PC-9 (cell line): ENCODE results near the gene ANKRD13A. TPM values are rescaled to one million over a fixed set of nuclear protein-coding genes. Genes with fewer than 3 reads are reported as not detected.

Source experiments
- BruUV-seq: library from RNA; stranded (reverse); fragments of 400-500 nt; replicated peaks from 2 replicates; lab custom pipeline; 2021; lab: Mats Ljungman, UMichigan
- CTCF ChIA-PET: fragments of 300-600 bp; sonication (Branson Sonifier 250); formaldehyde crosslinking; loops from one replicate; lab custom pipeline; 2022; ENCODE audit warnings: antibody characterized with exemption; lab: Charles Lee
- POLR2A ChIA-PET: fragments of 300-600 bp; sonication (Branson Sonifier 250); formaldehyde crosslinking; loops from one replicate; lab custom pipeline; 2022; ENCODE audit warnings: antibody characterized with exemption; ENCODE audit not compliant: unreplicated experiment; lab: Charles Lee
- DNase-seq, 2 experiments: peaks; one replicate each; pipeline versions ENCODE4 v3.0.0 to v3.0.0-alpha.2; 2015 to 2022; ENCODE audit warnings: mixed read lengths in 1 of 2
- H2AFZ ChIP-seq: fragments of 200-600 bp; sonication (generic); 2 replicates; pipeline ENCODE4 v1.8.1; 2017; ENCODE audit warnings: antibody characterized with exemption
- H3F3A ChIP-seq: fragments of 200-600 bp; sonication (generic); 2 replicates; pipeline ENCODE4 v1.8.1; 2017; ENCODE audit warnings: antibody characterized with exemption, mild to moderate bottlenecking, low read depth; ENCODE audit not compliant: insufficient read depth
- H3K27ac ChIP-seq: fragments of 200-600 bp; sonication (generic); 2 replicates; pipeline ENCODE4 v1.6.1; 2016; ENCODE audit warnings: mixed run types
- H3K27me3 ChIP-seq: fragments of 200-600 bp; sonication (generic); 2 replicates; pipeline ENCODE4 v1.6.1; 2016; ENCODE audit warnings: low read depth, mixed run types; ENCODE audit not compliant: insufficient read depth
- H3K36me3 ChIP-seq: fragments of 200-600 bp; sonication (generic); 2 replicates; pipeline ENCODE4 v1.6.1; 2016; ENCODE audit warnings: low read depth, mixed run types
- H3K4me1 ChIP-seq: fragments of 200-600 bp; sonication (generic); replicated peaks from 2 replicates; pipeline ENCODE4 v1.6.1; 2016; ENCODE audit warnings: mixed run types; ENCODE audit not compliant: insufficient read depth
- H3K4me2 ChIP-seq: fragments of 200-600 bp; sonication (generic); 2 replicates; pipeline ENCODE4 v1.6.1; 2017; ENCODE audit warnings: mixed run types
- H3K4me3 ChIP-seq: fragments of 200-600 bp; sonication (generic); 2 replicates; pipeline ENCODE4 v1.6.1; 2016; ENCODE audit warnings: mixed run types
- H3K79me2 ChIP-seq: fragments of 200-600 bp; sonication (generic); 2 replicates; pipeline ENCODE4 v1.6.1; 2017; ENCODE audit warnings: low read depth, mixed run types
- H3K9me2 ChIP-seq: fragments of 200-600 bp; sonication (generic); 2 replicates; pipeline ENCODE4 v1.8.1; 2017; ENCODE audit warnings: mild to moderate bottlenecking; ENCODE audit not compliant: insufficient read depth
- H3K9me3 ChIP-seq: fragments of 200-600 bp; sonication (generic); 2 replicates; pipeline ENCODE4 v1.8.1; 2016; ENCODE audit warnings: low read depth; ENCODE audit not compliant: insufficient read depth
- H4K20me1 ChIP-seq: fragments of 200-600 bp; sonication (generic); 2 replicates; pipeline ENCODE4 v1.8.1; 2017; ENCODE audit not compliant: insufficient read depth
- CTCF ChIP-seq: fragments of 200-600 bp; sonication (generic); conservative IDR thresholded peaks from 2 replicates; pipeline ENCODE4 v1.6.1; 2017; ENCODE audit warnings: mixed run types, antibody characterized with exemption, mild to moderate bottlenecking, moderate library complexity
- EZH2 ChIP-seq: fragments of 200-600 bp; sonication (generic); IDR thresholded peaks from 2 replicates; pipeline ENCODE4 v1.8.0; 2017; ENCODE audit warnings: antibody characterized with exemption, low read depth
- intact Hi-C: fragments of 100-400 bp; cut with micrococcal nuclease; formaldehyde crosslinking; loops from one replicate; pipeline ENCODE4 v1.10.0; 2022; ENCODE audit not compliant: unreplicated experiment
- total RNA-seq: library from RNA; stranded (reverse); gene quantifications from 2 replicates; pipeline ENCODE4 v1.2.3, GENCODE V29; 2021

Gene ANKRD13A
- total RNA-seq, 1 experiment from 2014 or later, result 66.9 TPM

GRCh38 chr12:109988274-109988673 is 11.0 kb upstream of the ANKRD13A start:
- TF ChIP-seq CTCF, result no peak
- TF ChIP-seq EZH2, result no peak
- ChIA-PET CTCF (no interaction called here), POLR2A (no interaction called here)
- H4K20me1 ChIP-seq, result no peaks in the 10 kb centered on the region
- H3K9me3 ChIP-seq, result no peaks in the 10 kb centered on the region
- H3K79me2 ChIP-seq, result peaks cover 10% of the 10 kb centered on the region
- no peaks in the 10 kb centered on the region for H3K27me3 ChIP-seq
- 0 out of 2 replicates have a peak, but pooled peaks cover 4% of the 10 kb centered on the region for H3F3A ChIP-seq
- no peak overlapping the region for H2AFZ ChIP-seq
- no peak overlapping the region for H3K4me2 ChIP-seq
- no TSS peak for BruUV-seq
- DNase-seq, result no peak
- H3K36me3 ChIP-seq, result peaks cover 4% of the 10 kb centered on the region; the same call in 1 of the 2 replicates
- no peak overlapping the region for H3K27ac ChIP-seq
- intact Hi-C loops, result no loop called here
- H3K9me2 ChIP-seq, result no peaks in the 10 kb centered on the region
- H3K4me1 ChIP-seq, result no peaks in the 10 kb centered on the region
- no peak overlapping the region for H3K4me3 ChIP-seq

- no peaks in the 10 kb centered on the region for H3K9me3 ChIP-seq
- TF ChIP-seq EZH2 (no peak), CTCF (no peak)
- no peak overlapping the region for H3K4me2 ChIP-seq
- no peak overlapping the region for H3K4me3 ChIP-seq
- intact Hi-C loops, result no loop called here
- no peak for DNase-seq
- no peaks in the 10 kb centered on the region for H3K9me2 ChIP-seq
- H3K79me2 ChIP-seq, result peaks cover 13% of the 10 kb centered on the region
- CTCF ChIA-PET, result no interaction called here
- no peaks in the 10 kb centered on the region for H4K20me1 ChIP-seq
- H3K27ac ChIP-seq, result no peak overlapping the region
- no peak overlapping the region for H2AFZ ChIP-seq
- H3F3A ChIP-seq, result 0 out of 2 replicates have a peak, but pooled peaks cover 4% of the 10 kb centered on the region
- H3K36me3 ChIP-seq, result no peaks in the 10 kb centered on the region; the same call in 1 of the 2 replicates
- H3K4me1 ChIP-seq, result no peaks in the 10 kb centered on the region
- BruUV-seq, result no TSS peak
- H3K27me3 ChIP-seq, result no peaks in the 10 kb centered on the region
- POLR2A ChIA-PET, result no interaction called here
These were observed 10.3 kb upstream of the ANKRD13A start for GRCh38 chr12:109988903-109989302.

GRCh38 chr12:109989380-109989779 is 9.8 kb upstream of the ANKRD13A start:
- Histone ChIP-seq H4K20me1 (no peaks in the 10 kb centered on the region), H3K27me3 (no peaks in the 10 kb centered on the region), H3K9me3 (no peaks in the 10 kb centered on the region), H3K4me1 (peaks cover 4% of the 10 kb centered on the region), H3K9me2 (no peaks in the 10 kb centered on the region), H3K27ac (no peak overlapping the region), H3K36me3 (no peaks in the 10 kb centered on the region; the same call in 1 of the 2 replicates), H3K79me2 (peaks cover 17% of the 10 kb centered on the region), H3F3A (0 out of 2 replicates have a peak, but pooled peaks cover 4% of the 10 kb centered on the region), H2AFZ (no peak overlapping the region), H3K4me3 (no peak overlapping the region), H3K4me2 (no peak overlapping the region)
- DNase-seq, result no peak
- CTCF ChIA-PET, result no interaction called here
- POLR2A ChIA-PET, result no interaction called here
- no peak for TF ChIP-seq EZH2
- no peak for TF ChIP-seq CTCF
- BruUV-seq, result no TSS peak
- intact Hi-C loops, result no loop called here
